CD4-positive, alpha-beta memory T cell (primary cell): ENCODE measurements around the gene CYP2A7. TPM values are rescaled to one million over a fixed set of nuclear protein-coding genes. Genes with fewer than 3 reads are reported as not detected.
A peak's percentile ranks its signal among the peaks of the same experiment; 100 is the strongest.
"Not testable (repeated sequence)": the region's sequence is repeated elsewhere in the genome, so short reads cannot be mapped to it uniquely, and the experiment has no call there.

Source experiments
- CTCF ChIA-PET: fragments of 350-600 bp; sonication (Branson Sonifier 250); formaldehyde crosslinking; loops from one replicate; lab custom pipeline; 2021; ENCODE audit warnings: inconsistent platforms; ENCODE audit not compliant: partially characterized antibody; lab: Charles Lee
- POLR2A ChIA-PET: fragments of 350-600 bp; sonication (Branson Sonifier 250); formaldehyde crosslinking; loops from one replicate; lab custom pipeline; 2021; ENCODE audit not compliant: partially characterized antibody; lab: Charles Lee
- DNase-seq, 5 donors: peaks; one replicate each; pipeline versions ENCODE4 v3.0.0 to v3.0.0-alpha.2; 2020 to 2022; ENCODE audit warnings: mixed read lengths in 1 of 5
- H3K27ac ChIP-seq: one replicate; pipeline ENCODE4 v1.7.0; 2013; ENCODE audit warnings: low read depth, low read length
- H3K27me3 ChIP-seq: 2 replicates; pipeline ENCODE4 v1.7.0; 2013; ENCODE audit warnings: mild to moderate bottlenecking, low read length, moderate library complexity; ENCODE audit not compliant: insufficient read depth
- H3K36me3 ChIP-seq: 2 replicates; pipeline ENCODE4 v1.7.0; 2013; ENCODE audit warnings: mild to moderate bottlenecking, low read length, moderate library complexity; ENCODE audit not compliant: insufficient read depth
- H3K4me1 ChIP-seq: 2 replicates; pipeline ENCODE4 v1.7.0; 2013; ENCODE audit warnings: mild to moderate bottlenecking, low read length, moderate library complexity; ENCODE audit not compliant: insufficient read depth
- H3K4me3 ChIP-seq, 2 donors: one replicate each; pipeline ENCODE4 v1.7.0; 2013; ENCODE audit warnings: low read length in 2 of 2, mild to moderate bottlenecking in 1 of 2
- H3K9me3 ChIP-seq, 2 donors: one replicate each; pipeline ENCODE4 v1.7.0; 2013; ENCODE audit warnings: low read length in 2 of 2, control low read depth in 1 of 2; ENCODE audit not compliant: control insufficient read depth in 1 of 2
- H3K27ac Mint-ChIP-seq, 7 donors: one replicate each; pipeline ENCODE4 v1.8.0; 2020 to 2021; ENCODE audit warnings: mixed read lengths in 7 of 7, mild to moderate bottlenecking in 6 of 7, inconsistent platforms in 3 of 7, moderate library complexity in 3 of 7
- H3K27me3 Mint-ChIP-seq, 2 donors: one replicate each; pipeline ENCODE4 v1.8.0; 2020 to 2021; ENCODE audit warnings: mixed read lengths in 2 of 2
- H3K36me3 Mint-ChIP-seq, 2 donors: one replicate each; pipeline ENCODE4 v1.8.0; 2020 to 2021; ENCODE audit warnings: mixed read lengths in 2 of 2, inconsistent platforms in 1 of 2, mild to moderate bottlenecking in 1 of 2
- H3K4me1 Mint-ChIP-seq, 4 donors: one replicate each; pipeline ENCODE4 v1.8.0; 2020 to 2021; ENCODE audit warnings: mixed read lengths in 4 of 4, mild to moderate bottlenecking in 1 of 4
- H3K4me3 Mint-ChIP-seq, 8 donors: one replicate each; pipeline ENCODE4 v1.8.0; 2020 to 2021; ENCODE audit warnings: mixed read lengths in 8 of 8, mild to moderate bottlenecking in 7 of 8, moderate library complexity in 6 of 8, inconsistent platforms in 3 of 8
- H3K9me3 Mint-ChIP-seq, 8 donors: one replicate each; pipeline ENCODE4 v1.8.0; 2020 to 2021; ENCODE audit warnings: mixed read lengths in 8 of 8, mild to moderate bottlenecking in 5 of 8, inconsistent platforms in 3 of 8, moderate library complexity in 1 of 8
- intact Hi-C: fragments of 100-400 bp; cut with micrococcal nuclease; formaldehyde crosslinking; loops from one replicate; pipeline ENCODE4 v1.15.1; 2023
- polyA plus RNA-seq, 2 donors: library from polyadenylated mRNA; unstranded; fragments of 300-500 nt; fragmentation: Illumina TruSeq; gene quantifications; one replicate each; pipeline ENCODE4 v1.2.3, GENCODE V29; 2021
- total RNA-seq, 2 experiments: library from RNA; stranded (reverse); gene quantifications; one replicate each; pipeline ENCODE4 v1.2.3, GENCODE V29; 2021

CYP2A7 gene
- total and polyA plus RNA-seq, 4 experiments from 2014 or later, result not detected

- H3K4me1 Mint-ChIP-seq, result peaks cover 9 to 30% (median 23%) of the 10 kb centered on the region in 4 donors
- H3K27me3 Mint-ChIP-seq, H3K9me3 Mint-ChIP-seq, H3K36me3 ChIP-seq, H3K4me3 ChIP-seq, DNase-seq, H3K36me3 Mint-ChIP-seq, H3K4me3 Mint-ChIP-seq, intact Hi-C loops, CTCF ChIA-PET, H3K27ac ChIP-seq, H3K9me3 ChIP-seq, H3K27me3 ChIP-seq, POLR2A ChIA-PET: not testable (repeated sequence)
- peaks cover 14% of the 10 kb centered on the region for H3K4me1 ChIP-seq
- peak overlapping the region in 1 of 7 donors; percentile 35 for H3K27ac Mint-ChIP-seq
Observed at GRCh38 chr19:40842012-40842411, 40.0 kb downstream of the CYP2A7 start.

GRCh38 chr19:40838477-40838876, 43.6 kb downstream of the CYP2A7 start:
- intact Hi-C loops, H3K27me3 Mint-ChIP-seq, H3K27ac ChIP-seq, H3K27me3 ChIP-seq, H3K27ac Mint-ChIP-seq, CTCF ChIA-PET, H3K9me3 ChIP-seq, H3K4me3 Mint-ChIP-seq, H3K36me3 ChIP-seq, H3K4me1 Mint-ChIP-seq, H3K4me3 ChIP-seq, H3K4me1 ChIP-seq, POLR2A ChIA-PET, DNase-seq, H3K9me3 Mint-ChIP-seq, H3K36me3 Mint-ChIP-seq: not testable (repeated sequence)

GRCh38 chr19:40836754-40837429, 45.1 kb downstream of the CYP2A7 start:
- DNase-seq, result no peak
- ChIA-PET CTCF (no interaction called here), POLR2A (no interaction called here)
- Mint-ChIP-seq H3K27ac (peak overlapping the region in 1 of 7 donors; percentile 1), H3K36me3 (no peaks in the 10 kb centered on the region), H3K4me3 (no peak overlapping the region), H3K4me1 (peaks cover 2 to 9% (median 6%) of the 10 kb centered on the region in 4 donors), H3K9me3 (no peaks in the 10 kb centered on the region), H3K27me3 (no peaks in the 10 kb centered on the region)
- Histone ChIP-seq H3K36me3 (no peaks in the 10 kb centered on the region), H3K9me3 (no peaks in the 10 kb centered on the region), H3K27me3 (no peaks in the 10 kb centered on the region), H3K4me1 (no peaks in the 10 kb centered on the region), H3K4me3 (no peak overlapping the region), H3K27ac (no peak overlapping the region)
- intact Hi-C loops, result no loop called here

- H3K9me3 ChIP-seq, DNase-seq, H3K27me3 ChIP-seq, H3K9me3 Mint-ChIP-seq, intact Hi-C loops, H3K36me3 Mint-ChIP-seq, H3K27ac ChIP-seq, H3K4me1 ChIP-seq, H3K36me3 ChIP-seq, H3K4me3 ChIP-seq, CTCF ChIA-PET, H3K27me3 Mint-ChIP-seq: not testable (repeated sequence)
- H3K4me3 Mint-ChIP-seq, result peak overlapping the region in 3 of 8 donors; percentile 21 to 55 (median 34)
- H3K4me1 Mint-ChIP-seq, result peaks cover 3 to 13% (median 6%) of the 10 kb centered on the region in 4 donors
- POLR2A ChIA-PET, result interaction anchor here (0.6 kb wide), 1 partner anchor 31 kb away, joined by 3 read pairs; no protein-coding TSS in a partner anchor
- H3K27ac Mint-ChIP-seq, result peak overlapping the region in 5 of 7 donors; percentile 39 to 90 (median 65)
Observed at GRCh38 chr19:40833728-40834533, 48.1 kb downstream of the CYP2A7 start.

GRCh38 chr19:40832431-40832790, 49.6 kb downstream of the CYP2A7 start:
- H3K27me3 ChIP-seq, DNase-seq, H3K27me3 Mint-ChIP-seq, H3K36me3 Mint-ChIP-seq, H3K4me3 Mint-ChIP-seq, H3K4me3 ChIP-seq, POLR2A ChIA-PET, H3K9me3 Mint-ChIP-seq, H3K36me3 ChIP-seq, H3K9me3 ChIP-seq, intact Hi-C loops, H3K27ac ChIP-seq, H3K4me1 ChIP-seq: not testable (repeated sequence)
- peak overlapping the region in 2 of 7 donors; percentile 29 to 59 for H3K27ac Mint-ChIP-seq
- CTCF ChIA-PET, result interaction anchor here (0.7 kb wide), 1 partner anchor 170 kb away, joined by 3 read pairs; no protein-coding TSS in a partner anchor
- peaks cover 3 to 15% (median 11%) of the 10 kb centered on the region in 4 donors for H3K4me1 Mint-ChIP-seq

GRCh38 chr19:40831502-40832430, 50.3 kb downstream of the CYP2A7 start:
- Mint-ChIP-seq H3K27me3 (no peaks in the 10 kb centered on the region), H3K27ac (peak overlapping the region in 6 of 7 donors; percentile 38 to 85 (median 59)), H3K36me3 (peaks cover 0 to 6% of the 10 kb centered on the region in 2 donors), H3K4me3 (no peak overlapping the region), H3K4me1 (peaks cover 9 to 21% (median 18%) of the 10 kb centered on the region in 4 donors), H3K9me3 (no peaks in the 10 kb centered on the region)
- CTCF ChIA-PET, result interaction anchor here (0.7 to 0.8 kb wide), 2 partner anchors 13 to 169 kb away, joined by 3 read pairs; no protein-coding TSS in a partner anchor
- Histone ChIP-seq H3K27ac (no peak overlapping the region), H3K4me1 (peaks cover 10% of the 10 kb centered on the region), H3K36me3 (no peaks in the 10 kb centered on the region), H3K4me3 (no peak overlapping the region), H3K9me3 (no peaks in the 10 kb centered on the region), H3K27me3 (no peaks in the 10 kb centered on the region)
- intact Hi-C loops, result no loop called here
- POLR2A ChIA-PET, result no interaction called here
- DNase-seq, result no peak
